Endothelial cell of umbilical vein (primary cell): ENCODE data around the gene TAPBPL. TPM values are rescaled to one million over a fixed set of nuclear protein-coding genes. Genes with fewer than 3 reads are reported as not detected.

Source experiments
- BruUV-seq: library from RNA; stranded (reverse); fragments of 400-500 nt; replicated peaks from 2 replicates; lab custom pipeline; 2021; lab: Mats Ljungman, UMichigan
- CTCF ChIA-PET: fragments of 300-600, 350-600 bp; sonication (Branson Sonifier 250); formaldehyde crosslinking; loops from one replicate; lab custom pipeline; 2021; ENCODE audit warnings: antibody characterized with exemption, inconsistent platforms; lab: Charles Lee
- POLR2A ChIA-PET: fragments of 300-600, 350-600 bp; sonication (Branson Sonifier 250); formaldehyde crosslinking; loops from one replicate; lab custom pipeline; 2021; ENCODE audit warnings: antibody characterized with exemption, inconsistent platforms; lab: Charles Lee
- DNase-seq: peaks from one replicate; pipeline ENCODE4 v3.0.0-alpha.2; 2011; ENCODE audit warnings: low read depth, low spot score
- FAIRE-seq: peaks from 2 replicates; lab custom pipeline; 2011; peaks lifted over from hg19 to GRCh38; lab: Jason Lieb, UNC
- H2AFZ ChIP-seq: 2 replicates; pipeline ENCODE4 v1.6.0; 2012; ENCODE audit warnings: low read depth, low read length, control low read depth, inconsistent platforms
- H3K27ac ChIP-seq: 2 replicates; pipeline ENCODE4 v1.5.1; 2011; ENCODE audit warnings: low read depth, mild to moderate bottlenecking, control low read depth, low read length, moderate library complexity; ENCODE audit not compliant: insufficient read depth
- H3K27me3 ChIP-seq, 2 experiments: 2 replicates each; pipeline versions ENCODE4 v1.6.0 to v1.6.1; 2011; ENCODE audit warnings: low read length in 2 of 2, mixed read lengths in 1 of 2; ENCODE audit not compliant: control insufficient read depth in 2 of 2, insufficient read depth in 2 of 2
- H3K36me3 ChIP-seq, 2 experiments: 2 replicates in 1 of 2; 3 replicates in 1 of 2; pipeline ENCODE4 v1.5.1; 2011; ENCODE audit warnings: low read length in 2 of 2, mild to moderate bottlenecking in 1 of 2, moderate library complexity in 1 of 2; ENCODE audit not compliant: control insufficient read depth in 2 of 2, insufficient read depth in 2 of 2; ENCODE audit errors: extremely low read depth in 1 of 2
- H3K4me1 ChIP-seq: 3 replicates; pipeline ENCODE4 v1.5.1; 2011; ENCODE audit warnings: mild to moderate bottlenecking, low read length; ENCODE audit not compliant: control insufficient read depth, insufficient read depth; ENCODE audit errors: extremely low read depth
- H3K4me2 ChIP-seq: 2 replicates; pipeline ENCODE4 v1.6.1; 2011; ENCODE audit warnings: low read length, control low read depth, mixed read lengths; ENCODE audit not compliant: insufficient read depth
- H3K4me3 ChIP-seq, 3 experiments: fragments of 200-600 bp in 1 of 3; sonication (generic), shearing (Covaris generic) in 1 of 3; replicated peaks in 1 of 3; 2 replicates each; pipeline ENCODE4 v1.5.1; 2011 to 2016; ENCODE audit warnings: control low read depth in 3 of 3, low read length in 3 of 3, mild to moderate bottlenecking in 2 of 3, inconsistent platforms in 1 of 3, low read depth in 1 of 3, moderate library complexity in 1 of 3; ENCODE audit not compliant: insufficient read depth in 1 of 3
- H3K79me2 ChIP-seq: 2 replicates; pipeline ENCODE4 v1.6.0; 2012; ENCODE audit warnings: low read length, inconsistent platforms; ENCODE audit not compliant: control insufficient read depth, insufficient read depth
- H3K9ac ChIP-seq: replicated peaks from 2 replicates; pipeline ENCODE3; 2011; ENCODE audit warnings: low read length, control low read depth; ENCODE audit not compliant: insufficient read depth; ENCODE audit errors: extremely low read depth
- H3K9me1 ChIP-seq: replicated peaks from 3 replicates; pipeline ENCODE4 v1.6.0; 2011; ENCODE audit warnings: mild to moderate bottlenecking, low read length; ENCODE audit not compliant: control insufficient read depth, insufficient read depth; ENCODE audit errors: extremely low read depth
- H3K9me3 ChIP-seq: replicated peaks from 2 replicates; pipeline ENCODE4 v1.5.1; 2012; ENCODE audit warnings: low read length, inconsistent platforms; ENCODE audit not compliant: control insufficient read depth, insufficient read depth
- H4K20me1 ChIP-seq: replicated peaks from 2 replicates; pipeline ENCODE3; 2011; ENCODE audit warnings: mild to moderate bottlenecking, low read length; ENCODE audit not compliant: control insufficient read depth, insufficient read depth; ENCODE audit errors: extremely low read depth
- CTCF ChIP-seq, 2 donors: IDR thresholded peaks; 1 replicate in 1 of 2; 2 replicates in 1 of 2; pipeline ENCODE4 v1.5.1; 2011; ENCODE audit warnings: low read length in 2 of 2, mild to moderate bottlenecking in 2 of 2, moderate library complexity in 2 of 2, control low read depth in 1 of 2, inconsistent platforms in 1 of 2, low read depth in 1 of 2; ENCODE audit not compliant: insufficient read depth in 1 of 2; ENCODE audit errors: extremely low read depth in 1 of 2
- EZH2 ChIP-seq: IDR thresholded peaks from 2 replicates; pipeline ENCODE4 v1.6.1; 2012; ENCODE audit warnings: borderline replicate concordance, low read depth, mild to moderate bottlenecking, moderate library complexity, low read length, inconsistent platforms; ENCODE audit not compliant: severe bottlenecking
- FOS ChIP-seq: IDR thresholded peaks from 2 replicates; pipeline ENCODE4 v1.6.1; 2011; ENCODE audit warnings: mild to moderate bottlenecking, low read length, moderate library complexity, borderline replicate concordance; ENCODE audit not compliant: insufficient read depth
- GATA2 ChIP-seq: IDR thresholded peaks from 2 replicates; pipeline ENCODE4 v1.7.0; 2011; ENCODE audit warnings: low read depth, mild to moderate bottlenecking, moderate library complexity, mixed read lengths, low read length; ENCODE audit not compliant: insufficient read length, insufficient read depth
- JUN ChIP-seq: IDR thresholded peaks from 2 replicates; pipeline ENCODE4 v1.6.1; 2011; ENCODE audit warnings: borderline replicate concordance, low read depth; ENCODE audit not compliant: insufficient read length, insufficient read depth
- MAX ChIP-seq: IDR thresholded peaks from 2 replicates; pipeline ENCODE4 v1.6.1; 2011; ENCODE audit not compliant: insufficient read depth, insufficient read length
- MYC ChIP-seq: IDR thresholded peaks from one replicate; pipeline ENCODE4 v1.6.1; 2011; ENCODE audit warnings: mild to moderate bottlenecking, low read depth, low read length
- POLR2A ChIP-seq: IDR thresholded peaks from 2 replicates; pipeline ENCODE4 v1.6.1; 2012; ENCODE audit warnings: low read depth, mild to moderate bottlenecking, control low read depth, low read length
- POLR2AphosphoS5 ChIP-seq: IDR thresholded peaks from 2 replicates; pipeline ENCODE4 v1.6.1; 2012; ENCODE audit warnings: low read depth, mild to moderate bottlenecking, control low read depth, low read length, moderate library complexity; ENCODE audit not compliant: insufficient read depth
- dilution Hi-C: fragments of 300-500 bp; cut with MboI; formaldehyde crosslinking; loops from one replicate; pipeline ENCODE4 v1.15.0; 2019; ENCODE audit warnings: low sequenced_read_pairs; ENCODE audit not compliant: extremely low pct_ligation_motif_present
- intact Hi-C: fragments of 100-400 bp; cut with micrococcal nuclease; formaldehyde crosslinking; loops from one replicate; pipeline ENCODE4 v1.10.0; 2022
- polyA plus RNA-seq, 4 experiments: library from polyadenylated mRNA; depleted of rRNA in 3 of 4; stranded (reverse) in 3 of 4; unstranded in 1 of 4; fragments of >200 nt; gene quantifications; 2 replicates each; pipeline versions ENCODE4 v1.2.1 to v1.2.3, GENCODE V29; 2011 to 2012; ENCODE audit warnings: missing spikeins in 1 of 4
- total RNA-seq: library from RNA; stranded (reverse); gene quantifications from 2 replicates; pipeline ENCODE4 v1.2.3, GENCODE V29; 2021

Gene TAPBPL
- total and polyA plus RNA-seq, 2 donors (not counting 3 experiments of a cell fraction or from before 2014, with no cell fraction given): 11.7 to 28.6 TPM

- no TSS peak for BruUV-seq
- dilution Hi-C loops: no loop called here
- Histone ChIP-seq H3K9me1 (no peaks in the 10 kb centered on the region), H3K27me3 (no peaks in the 10 kb centered on the region), H3K9me3 (no peaks in the 10 kb centered on the region), H3K27ac (no peak overlapping the region), H3K4me3 (no peak overlapping the region), H2AFZ (no peak overlapping the region), H3K9ac (no peak overlapping the region), H4K20me1 (no peaks in the 10 kb centered on the region), H3K36me3 (no peaks in the 10 kb centered on the region), H3K4me2 (no peak overlapping the region), H3K4me1 (no peaks in the 10 kb centered on the region), H3K79me2 (no peaks in the 10 kb centered on the region)
- DNase-seq (no peak), FAIRE-seq (no peak)
- no peak for TF ChIP-seq MAX
- no peak for TF ChIP-seq FOS
- TF ChIP-seq JUN: no peak
- no peak for TF ChIP-seq MYC
- TF ChIP-seq POLR2A: no peak
- no peak for TF ChIP-seq POLR2AphosphoS5
- TF ChIP-seq GATA2: no peak
- no peak for TF ChIP-seq EZH2
- no peak for TF ChIP-seq CTCF (IDR thresholded peaks at IDR 0.05; ENCODE audit: extremely low read depth in 1 of 2, insufficient read depth in 1 of 2, low read depth in 1 of 2, low read length in 2 of 2)
- intact Hi-C loops: no loop called here
- ChIA-PET POLR2A (no interaction called here), CTCF (no interaction called here)
These were observed 44.4 kb upstream of the TAPBPL start for GRCh38 chr12:6407236-6407954.
